ENCODE results near the gene XPR1.

Gene XPR1

GRCh38 chr1:180892272-180892671 is 260.4 kb downstream of the XPR1 start:
- no peak for DNase-seq (ENCODE audit: low read depth)

- DNase-seq (ENCODE audit: low read depth): no peak
Measured at GRCh38 chr1:180892675-180893074, 260.9 kb downstream of the XPR1 start.

GRCh38 chr1:180893614-180894013 is 261.8 kb downstream of the XPR1 start:
- no peak for DNase-seq (ENCODE audit: low read depth)

- no peak for DNase-seq (ENCODE audit: low read depth)
Measured at GRCh38 chr1:180896161-180896560, 264.3 kb downstream of the XPR1 start.

- no peak for DNase-seq (ENCODE audit: low read depth)
Measured at GRCh38 chr1:180898441-180899219, 266.8 kb downstream of the XPR1 start.

GRCh38 chr1:180899262-180899661 is 267.4 kb downstream of the XPR1 start:
- no peak for DNase-seq (ENCODE audit: low read depth)

- DNase-seq (ENCODE audit: low read depth): no peak
Measured at GRCh38 chr1:180901076-180901990, 269.5 kb downstream of the XPR1 start.

GRCh38 chr1:180902541-180902940 is 270.7 kb downstream of the XPR1 start:
- DNase-seq (ENCODE audit: low read depth): no peak

GRCh38 chr1:180905927-180906326 is 274.1 kb downstream of the XPR1 start:
- no peak for DNase-seq (ENCODE audit: low read depth)

GRCh38 chr1:180906511-180906910 is 274.7 kb downstream of the XPR1 start:
- no peak for DNase-seq (ENCODE audit: low read depth)

- no peak for DNase-seq (ENCODE audit: low read depth)
Measured at GRCh38 chr1:180907313-180908055, 275.7 kb downstream of the XPR1 start.

- DNase-seq (ENCODE audit: low read depth): no peak
Measured at GRCh38 chr1:180908074-180908765, 276.4 kb downstream of the XPR1 start.

GRCh38 chr1:180909005-180909414 is 277.2 kb downstream of the XPR1 start:
- no peak for DNase-seq (ENCODE audit: low read depth)

- no peak for DNase-seq (ENCODE audit: low read depth)
Measured at GRCh38 chr1:180909462-180909976, 277.7 kb downstream of the XPR1 start.

- no peak for DNase-seq (ENCODE audit: low read depth)
Measured at GRCh38 chr1:180911640-180912191, 279.9 kb downstream of the XPR1 start.

- no peak for DNase-seq (ENCODE audit: low read depth)
Measured at GRCh38 chr1:180912211-180912800, 280.5 kb downstream of the XPR1 start.

GRCh38 chr1:180912801-180913565 is 281.2 kb downstream of the XPR1 start, which contains the start of gene KIAA1614:
TSS of gene KIAA1614 (plus strand) at chr1:180912897. CDS start at chr1:180913244, 347 bp downstream.
- no peak for DNase-seq (ENCODE audit: low read depth)

- no peak for DNase-seq (ENCODE audit: low read depth)
Measured at GRCh38 chr1:180915426-180915965, 283.7 kb downstream of the XPR1 start.

GRCh38 chr1:180916012-180916770 is 284.4 kb downstream of the XPR1 start:
- no peak for DNase-seq (ENCODE audit: low read depth)
